Spleen (tissue), 3 donors: ENCODE measurements around the gene ANKEF1.

Source experiments
- POLR2A ChIP-seq, 3 donors: fragments of 450-650 bp; IDR thresholded peaks; one replicate each; pipeline ENCODE4 v1.5.1; 2017; ENCODE audit warnings: antibody characterized with exemption in 3 of 3, mild to moderate bottlenecking in 1 of 3
- POLR2AphosphoS5 ChIP-seq, 3 donors: sonication (generic); formaldehyde crosslinking; IDR thresholded peaks; one replicate each; pipeline ENCODE4 v1.5.1; 2017; ENCODE audit warnings: antibody characterized with exemption in 3 of 3

- no peak for TF ChIP-seq POLR2AphosphoS5 (IDR thresholded peaks at IDR 0.05)
- no peak for TF ChIP-seq POLR2A (IDR thresholded peaks at IDR 0.05)
Measured at GRCh38 chr20:10076126-10077080, 41.6 kb downstream of the ANKEF1 start.
